ENCODE data around the gene KIAA0825. TPM values are rescaled to one million over a fixed set of nuclear protein-coding genes. Genes with fewer than 3 reads are reported as not detected.

Gene KIAA0825
- polyA plus RNA-seq, 1 of the 3 experiments (the other 2 are of a cell fraction): 0.61 TPM

DNA sequence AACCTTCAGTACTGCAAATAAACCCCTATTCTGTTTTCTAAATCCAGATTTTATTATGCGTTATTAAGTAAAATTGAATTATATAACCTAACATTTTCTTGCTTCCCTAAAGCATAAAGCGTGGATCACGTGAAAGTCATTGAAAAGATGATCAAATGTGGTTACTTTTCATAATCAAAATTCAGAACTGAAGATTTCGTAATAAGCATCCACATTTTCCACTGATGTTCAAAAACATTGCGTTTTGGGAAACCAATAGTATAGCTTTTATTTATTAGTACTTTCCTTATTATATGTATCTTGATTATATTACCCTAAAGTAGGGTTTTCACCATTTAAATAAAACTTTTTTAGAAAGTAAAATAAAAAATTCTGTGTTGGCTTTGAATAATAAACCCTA, 1.9 kb upstream of the KIAA0825 start:
- Histone ChIP-seq H3K79me2 (ENCODE audit: insufficient read depth) (peaks cover 74% of the 10 kb centered on the region), H3K4me2 (peak overlapping the region; percentile 66; the same call in 1 of the 2 replicates), H4K20me1 (ENCODE audit: insufficient read depth) (no peaks in the 10 kb centered on the region), H3K4me1 (ENCODE audit: control insufficient read depth in 1 of 2, insufficient read depth in 2 of 2, low read depth in 1 of 2, low read length in 1 of 2) (peaks cover 5 to 7% of the 10 kb centered on the region in 2 experiments; a peak in 3 of 4 replicates), H2AFZ (ENCODE audit: low read depth) (no peak overlapping the region), H3K9me3 (no peaks in the 10 kb centered on the region), H3K36me3 (replicated peaks in 1 of 2; ENCODE audit: control insufficient read depth in 1 of 2, insufficient read depth in 2 of 2, low read length in 1 of 2) (no peaks in the 10 kb centered on the region), H3F3A (replicated peaks; ENCODE audit: insufficient read depth) (peaks cover 9% of the 10 kb centered on the region), H3K27ac (ENCODE audit: low read depth in 2 of 2, low read length in 1 of 2) (no peak overlapping the region), H3K9me2 (no peaks in the 10 kb centered on the region), H3K4me3 (ENCODE audit: low read depth in 2 of 2, low read length in 1 of 2) (peak overlapping the region in 1 of 2 experiments; percentile 87; a peak in 1 of 4 replicates), H3K27me3 (ENCODE audit: insufficient read depth) (no peaks in the 10 kb centered on the region), H3K9ac (no peak overlapping the region; the same call in 1 of the 2 replicates)
- no peak for DNase-seq
- POLR2A ChIA-PET: no interaction called here
- WGBS (ENCODE audit: low lambda C conversion rate): 73% methylated on average over 5 of the region's 5 CpGs
- CTCF ChIA-PET: interaction anchor here (1.9 kb wide), 1 partner anchor 230 kb away, joined by 4 read pairs; no protein-coding TSS in a partner anchor
- TF ChIP-seq JUND (IDR thresholded peaks at IDR 0.05): no peak
- no peak for TF ChIP-seq SMC3 (IDR thresholded peaks at IDR 0.05; ENCODE audit: low read depth, low read length)
- TF ChIP-seq CHD2 (IDR thresholded peaks at IDR 0.05; ENCODE audit: low read length, partially characterized antibody): no peak
- TF ChIP-seq, protein P1, sequence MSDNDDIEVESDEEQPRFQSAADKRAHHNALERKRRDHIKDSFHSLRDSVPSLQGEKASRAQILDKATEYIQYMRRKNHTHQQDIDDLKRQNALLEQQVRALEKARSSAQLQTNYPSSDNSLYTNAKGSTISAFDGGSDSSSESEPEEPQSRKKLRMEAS (IDR thresholded peaks at IDR 0.05; ENCODE audit: low read depth): no peak
- no peak for TF ChIP-seq RFX5 (IDR thresholded peaks at IDR 0.05; ENCODE audit: low read length)
- TF ChIP-seq GABPA (IDR thresholded peaks at IDR 0.05; ENCODE audit: low read depth): no peak

DNA sequence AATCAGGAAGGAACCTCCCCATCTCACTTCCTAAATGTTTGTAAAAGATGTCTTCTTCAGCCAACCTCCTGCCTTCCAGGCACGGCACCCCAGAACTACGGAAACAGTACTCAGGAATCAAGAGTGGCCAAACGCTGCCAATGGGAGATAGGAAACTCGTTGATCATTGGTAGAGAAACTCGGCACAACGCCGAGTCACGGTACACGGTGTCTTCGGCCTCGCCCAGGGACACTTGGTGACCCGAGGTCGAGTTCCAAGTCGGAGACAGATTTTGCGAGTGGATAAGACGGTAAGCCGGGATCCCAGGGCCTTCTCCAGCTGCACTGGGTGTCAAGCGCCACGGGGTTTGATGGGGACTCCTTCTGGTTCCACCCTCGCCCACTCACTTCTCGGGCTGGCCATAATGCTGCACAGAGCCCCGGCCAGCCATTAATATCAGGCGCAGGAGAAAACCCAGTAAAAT, 343 bp downstream of the KIAA0825 start:
- 1% methylated on average over 9 of the region's 23 CpGs for WGBS (ENCODE audit: low lambda C conversion rate)
- peaks cover 9% of the 10 kb centered on the region for H3F3A ChIP-seq (replicated peaks; ENCODE audit: insufficient read depth)
- H3K36me3 ChIP-seq (replicated peaks in 1 of 2; ENCODE audit: control insufficient read depth in 1 of 2, insufficient read depth in 2 of 2, low read length in 1 of 2): no peaks in the 10 kb centered on the region
- H4K20me1 ChIP-seq (ENCODE audit: insufficient read depth): no peaks in the 10 kb centered on the region
- peak overlapping the region; percentile 87 to 95 for H3K4me3 ChIP-seq (ENCODE audit: low read depth in 2 of 2, low read length in 1 of 2)
- H2AFZ ChIP-seq (ENCODE audit: low read depth): peak overlapping the region; percentile 93
- no peaks in the 10 kb centered on the region for H3K9me2 ChIP-seq
- H3K9me3 ChIP-seq: no peaks in the 10 kb centered on the region
- ChIA-PET POLR2A (interaction anchor here (0.6 to 1.0 kb wide), 2 partner anchors 93 to 552 kb away, joined by 3 to 4 read pairs; no protein-coding TSS in a partner anchor), CTCF (interaction anchor here (0.9 to 1.5 kb wide), 5 partner anchors 23 to 1011 kb away, joined by 3 to 4 read pairs (median 3); no protein-coding TSS in a partner anchor)
- H3K27me3 ChIP-seq (ENCODE audit: insufficient read depth): no peaks in the 10 kb centered on the region
- TF ChIP-seq POLR2AphosphoS5 (IDR thresholded peaks at IDR 0.05; ENCODE audit: low read depth, low read length) (0 out of 2 replicates have a peak, but pooled peaks have one; percentile 12), YY1 (IDR thresholded peaks at IDR 0.05; ENCODE audit: low read depth) (peak; percentile 49; the same call in 1 of the 2 replicates), GATA2 (CRISPR knock-in tag; IDR thresholded peaks at IDR 0.05) (peak; percentile 50), NFIC (IDR thresholded peaks at IDR 0.05; ENCODE audit: borderline replicate concordance) (no peak), JUND (IDR thresholded peaks at IDR 0.05) (no peak), ELF1 (IDR thresholded peaks at IDR 0.05) (no peak)
- TF ChIP-seq, protein P2, sequence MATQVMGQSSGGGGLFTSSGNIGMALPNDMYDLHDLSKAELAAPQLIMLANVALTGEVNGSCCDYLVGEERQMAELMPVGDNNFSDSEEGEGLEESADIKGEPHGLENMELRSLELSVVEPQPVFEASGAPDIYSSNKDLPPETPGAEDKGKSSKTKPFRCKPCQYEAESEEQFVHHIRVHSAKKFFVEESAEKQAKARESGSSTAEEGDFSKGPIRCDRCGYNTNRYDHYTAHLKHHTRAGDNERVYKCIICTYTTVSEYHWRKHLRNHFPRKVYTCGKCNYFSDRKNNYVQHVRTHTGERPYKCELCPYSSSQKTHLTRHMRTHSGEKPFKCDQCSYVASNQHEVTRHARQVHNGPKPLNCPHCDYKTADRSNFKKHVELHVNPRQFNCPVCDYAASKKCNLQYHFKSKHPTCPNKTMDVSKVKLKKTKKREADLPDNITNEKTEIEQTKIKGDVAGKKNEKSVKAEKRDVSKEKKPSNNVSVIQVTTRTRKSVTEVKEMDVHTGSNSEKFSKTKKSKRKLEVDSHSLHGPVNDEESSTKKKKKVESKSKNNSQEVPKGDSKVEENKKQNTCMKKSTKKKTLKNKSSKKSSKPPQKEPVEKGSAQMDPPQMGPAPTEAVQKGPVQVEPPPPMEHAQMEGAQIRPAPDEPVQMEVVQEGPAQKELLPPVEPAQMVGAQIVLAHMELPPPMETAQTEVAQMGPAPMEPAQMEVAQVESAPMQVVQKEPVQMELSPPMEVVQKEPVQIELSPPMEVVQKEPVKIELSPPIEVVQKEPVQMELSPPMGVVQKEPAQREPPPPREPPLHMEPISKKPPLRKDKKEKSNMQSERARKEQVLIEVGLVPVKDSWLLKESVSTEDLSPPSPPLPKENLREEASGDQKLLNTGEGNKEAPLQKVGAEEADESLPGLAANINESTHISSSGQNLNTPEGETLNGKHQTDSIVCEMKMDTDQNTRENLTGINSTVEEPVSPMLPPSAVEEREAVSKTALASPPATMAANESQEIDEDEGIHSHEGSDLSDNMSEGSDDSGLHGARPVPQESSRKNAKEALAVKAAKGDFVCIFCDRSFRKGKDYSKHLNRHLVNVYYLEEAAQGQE (IDR thresholded peaks at IDR 0.05; ENCODE audit: low read depth, low read length): no peak
- TF ChIP-seq, protein P3, sequence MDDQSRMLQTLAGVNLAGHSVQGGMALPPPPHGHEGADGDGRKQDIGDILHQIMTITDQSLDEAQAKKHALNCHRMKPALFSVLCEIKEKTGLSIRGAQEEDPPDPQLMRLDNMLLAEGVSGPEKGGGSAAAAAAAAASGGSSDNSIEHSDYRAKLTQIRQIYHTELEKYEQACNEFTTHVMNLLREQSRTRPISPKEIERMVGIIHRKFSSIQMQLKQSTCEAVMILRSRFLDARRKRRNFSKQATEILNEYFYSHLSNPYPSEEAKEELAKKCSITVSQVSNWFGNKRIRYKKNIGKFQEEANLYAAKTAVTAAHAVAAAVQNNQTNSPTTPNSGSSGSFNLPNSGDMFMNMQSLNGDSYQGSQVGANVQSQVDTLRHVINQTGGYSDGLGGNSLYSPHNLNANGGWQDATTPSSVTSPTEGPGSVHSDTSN (IDR thresholded peaks at IDR 0.05): no peak
- peak overlapping the region; percentile 76 to 81 for H3K27ac ChIP-seq (ENCODE audit: low read depth in 2 of 2, low read length in 1 of 2)
- H3K79me2 ChIP-seq (ENCODE audit: insufficient read depth): peaks cover 58% of the 10 kb centered on the region
- H3K4me2 ChIP-seq: peak overlapping the region; percentile 66
- H3K9ac ChIP-seq: peak overlapping the region; percentile 76
- DNase-seq: peak; percentile 50
- peaks cover 0 to 3% of the 10 kb centered on the region in 2 experiments; a peak in 2 of 4 replicates for H3K4me1 ChIP-seq (ENCODE audit: control insufficient read depth in 1 of 2, insufficient read depth in 2 of 2, low read depth in 1 of 2, low read length in 1 of 2)
